ENCODE results near the gene AMPD3.

DNA sequence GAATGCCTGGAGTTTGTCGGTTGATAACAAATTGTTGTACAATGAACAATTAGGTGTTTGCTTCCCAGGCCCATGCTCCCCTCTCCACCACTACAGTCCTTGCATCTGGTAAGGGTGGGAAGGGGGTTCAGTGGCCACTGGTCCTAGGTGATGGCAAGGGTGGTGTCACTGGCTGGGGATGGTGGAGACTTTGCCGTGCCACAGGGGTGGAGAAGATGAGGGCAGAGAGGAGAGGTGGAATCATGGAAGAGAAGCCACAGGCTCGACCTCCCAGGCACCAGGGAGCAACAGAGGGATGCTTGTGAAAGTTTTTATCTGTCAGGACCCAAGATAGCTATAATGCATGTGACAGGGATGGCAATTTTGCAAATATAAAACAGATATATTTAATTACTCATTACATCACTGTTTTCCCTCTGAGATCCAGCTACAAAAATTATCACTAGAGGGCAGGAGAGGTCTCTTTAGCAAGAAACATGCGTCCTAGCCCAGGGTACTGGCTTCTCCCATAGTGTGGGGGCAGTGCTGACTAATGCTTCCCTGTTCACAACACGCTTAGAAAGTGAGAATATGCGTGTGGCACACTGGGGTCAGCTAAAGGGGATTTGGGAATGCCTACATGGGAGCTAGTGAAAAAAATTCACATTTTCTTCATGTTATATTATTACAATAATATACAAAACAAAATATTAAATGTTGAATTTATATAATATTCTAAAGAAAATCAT, 49.0 kb upstream of the AMPD3 start:
- peak; percentile 78 for TF ChIP-seq CTCF (IDR thresholded peaks at IDR 0.05; ENCODE audit: low read length)
- TF ChIP-seq EZH2 (optimal IDR thresholded peaks at IDR 0.05; ENCODE audit: low read depth, low read length) = no peak

Data from MM.1S (cell line).